GM23248 (cell line): Measurements from ENCODE around the gene CLDN5.

Source experiments
- EZH2 ChIP-seq: fragments of 200-600 bp; sonication (generic); IDR thresholded peaks from 2 replicates; pipeline ENCODE4 v1.6.1; 2018; ENCODE audit warnings: antibody characterized with exemption, mild to moderate bottlenecking; ENCODE audit not compliant: insufficient read depth, poor library complexity, severe bottlenecking
- EZH2phosphoT487 ChIP-seq: fragments of 200-600 bp; sonication (generic); IDR thresholded peaks from 2 replicates; pipeline ENCODE4 v1.6.1; 2018; ENCODE audit warnings: antibody characterized with exemption, moderate library complexity, mild to moderate bottlenecking, low read depth; ENCODE audit not compliant: insufficient read depth

DNA sequence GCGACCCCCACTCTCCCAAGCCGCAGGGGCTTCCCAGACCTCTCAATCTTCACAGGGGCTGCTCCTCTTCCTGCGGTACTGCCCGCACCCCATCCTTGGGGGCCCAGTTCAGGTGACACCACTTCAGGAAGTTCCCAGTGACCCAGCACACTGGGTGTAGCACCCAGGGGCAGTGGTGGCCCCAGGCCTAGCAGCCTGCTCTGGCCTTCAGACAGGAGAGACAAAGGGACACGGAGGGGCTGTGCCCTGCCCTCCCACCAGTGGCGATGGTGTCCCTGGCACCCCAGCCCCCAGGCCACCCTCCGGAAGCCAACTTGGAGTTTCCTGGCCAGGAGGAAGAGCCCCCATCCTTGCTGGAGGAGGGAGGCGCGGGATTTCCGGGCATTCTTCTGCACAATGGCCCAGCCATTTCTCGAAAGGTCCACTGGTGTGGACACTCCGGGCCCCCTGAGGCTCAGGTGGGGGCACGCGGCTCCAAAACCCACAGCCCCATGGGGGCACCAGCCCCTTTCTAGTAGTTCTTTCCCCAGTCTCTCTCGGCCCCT, 978 bp upstream of the CLDN5 start:
- TF ChIP-seq EZH2, result no peak
- no peak for TF ChIP-seq EZH2phosphoT487
